Neural cell (in vitro differentiated cells): ENCODE measurements around the gene SETD4.

Source experiments
- CTCF ChIP-seq: fragments of 450-650 bp; IDR thresholded peaks from 2 replicates; pipeline ENCODE4 v1.5.1; 2014; ENCODE audit warnings: antibody characterized with exemption, mild to moderate bottlenecking, moderate library complexity; ENCODE audit not compliant: poor library complexity, severe bottlenecking
- EP300 ChIP-seq: fragments of 450-650 bp; conservative IDR thresholded peaks from 2 replicates; pipeline ENCODE4 v1.6.1; 2014; ENCODE audit warnings: antibody characterized with exemption, mild to moderate bottlenecking, moderate library complexity; ENCODE audit not compliant: poor library complexity, severe bottlenecking
- POLR2AphosphoS5 ChIP-seq: IDR thresholded peaks from 2 replicates; pipeline ENCODE4 v1.6.1; 2012
- RAD21 ChIP-seq: fragments of 450-650 bp; conservative IDR thresholded peaks from 2 replicates; pipeline ENCODE4 v1.6.1; 2014; ENCODE audit warnings: antibody characterized with exemption, mild to moderate bottlenecking, moderate library complexity
- TAF1 ChIP-seq: IDR thresholded peaks from 2 replicates; pipeline ENCODE4 v1.6.1; 2012; ENCODE audit warnings: low read depth

- no peak for TF ChIP-seq CTCF
- TF ChIP-seq POLR2AphosphoS5: no peak
- TF ChIP-seq EP300: no peak
- no peak for TF ChIP-seq RAD21
- TF ChIP-seq TAF1: no peak
These were observed 35.5 kb downstream of the SETD4 start for GRCh38 chr21:36024782-36025181.
